Measurements from ENCODE around the gene CEP295NL. TPM values are rescaled to one million over a fixed set of nuclear protein-coding genes. Genes with fewer than 3 reads are reported as not detected.
"Not testable (repeated sequence)": the region's sequence is repeated elsewhere in the genome, so short reads cannot be mapped to it uniquely, and the experiment has no call there.

CEP295NL gene
- total and polyA plus RNA-seq, 5 donors, result 0.57 to 1.3 (median 0.92) TPM

- H3K9me3 ChIP-seq (ENCODE audit: control insufficient read depth, low read length), result no peaks in the 10 kb centered on the region
- intact Hi-C loops (cut with DNase I), result no loop called here
- no peak overlapping the region for H3K4me3 ChIP-seq (ENCODE audit: low read length)
- H3K27ac ChIP-seq (ENCODE audit: low read length), result peak overlapping the region; percentile 78
- DNase-seq (peak in 1 of 3 donors; percentile 51), ATAC-seq (no peak)
- peaks cover 26% of the 10 kb centered on the region for H3K4me1 ChIP-seq (ENCODE audit: control insufficient read depth, insufficient read depth, low read length)
- 87% methylated on average over 24 of the region's 24 CpGs for WGBS
- no peaks in the 10 kb centered on the region for H3K27me3 ChIP-seq (ENCODE audit: control insufficient read depth, insufficient read depth)
Observed at GRCh38 chr17:78884876-78885667, 17.9 kb downstream of the CEP295NL start.

- no peaks in the 10 kb centered on the region for H3K9me3 ChIP-seq (ENCODE audit: control insufficient read depth, low read length)
- H3K4me1 ChIP-seq (ENCODE audit: control insufficient read depth, insufficient read depth, low read length), result peaks cover 25% of the 10 kb centered on the region
- intact Hi-C loops (cut with DNase I), result no loop called here
- H3K27me3 ChIP-seq (ENCODE audit: control insufficient read depth, insufficient read depth), result no peaks in the 10 kb centered on the region
- DNase-seq (peak in 1 of 3 donors; percentile 73), ATAC-seq (peak in 1 of 2 donors; percentile 3)
- WGBS, result 29% methylated on average over 20 of the region's 20 CpGs
- no peak overlapping the region for H3K4me3 ChIP-seq (ENCODE audit: low read length)
- peak overlapping the region; percentile 78 for H3K27ac ChIP-seq (ENCODE audit: low read length)
Observed at GRCh38 chr17:78884148-78884825, 18.7 kb downstream of the CEP295NL start.

DNA sequence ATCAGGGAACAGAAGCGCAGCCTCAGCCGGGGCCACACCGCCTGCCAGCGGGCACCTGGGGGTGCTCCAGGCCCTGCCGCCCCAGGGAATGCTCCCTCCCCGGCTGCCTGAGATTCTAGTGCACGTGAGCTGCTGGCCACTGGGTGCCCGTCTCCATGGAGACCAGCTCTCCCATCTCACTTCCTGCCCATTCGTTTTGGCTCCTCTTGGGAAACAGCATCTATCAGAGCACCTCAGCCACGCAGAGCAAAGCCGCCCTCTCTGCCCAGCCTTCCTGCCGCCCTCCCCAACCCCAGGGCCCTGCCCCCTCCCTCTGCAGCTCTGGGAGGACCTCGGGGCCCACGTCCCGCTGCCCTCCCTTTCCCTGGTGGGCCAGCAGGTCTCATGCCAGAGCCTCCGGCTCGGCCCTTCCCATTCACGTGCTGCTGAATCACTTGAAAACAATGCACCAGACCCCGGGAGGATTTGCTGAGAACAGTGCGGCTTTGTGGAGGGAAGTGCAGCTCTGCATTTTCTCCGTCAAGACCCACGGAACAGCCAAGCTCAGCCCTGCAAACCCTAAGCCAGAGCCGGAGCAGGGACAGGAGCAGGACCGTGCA is 19.4 kb downstream of the CEP295NL start:
- ATAC-seq, result peak; percentile 75 to 76
- no peaks in the 10 kb centered on the region for H3K9me3 ChIP-seq (ENCODE audit: control insufficient read depth, low read length)
- 3% methylated on average over 24 of the region's 24 CpGs for WGBS
- no peaks in the 10 kb centered on the region for H3K27me3 ChIP-seq (ENCODE audit: control insufficient read depth, insufficient read depth)
- intact Hi-C loops (cut with DNase I), result no loop called here
- peak; percentile 89 to 93 (median 90) for DNase-seq
- no peak overlapping the region for H3K4me3 ChIP-seq (ENCODE audit: low read length)
- H3K27ac ChIP-seq (ENCODE audit: low read length), result peak overlapping the region; percentile 78
- H3K4me1 ChIP-seq (ENCODE audit: control insufficient read depth, insufficient read depth, low read length), result peaks cover 28% of the 10 kb centered on the region

GRCh38 chr17:78883089-78883532 is 19.9 kb downstream of the CEP295NL start:
- Histone ChIP-seq H3K4me3 (ENCODE audit: low read length) (no peak overlapping the region), H3K27ac (ENCODE audit: low read length) (peak overlapping the region; percentile 78), H3K27me3 (ENCODE audit: control insufficient read depth, insufficient read depth) (no peaks in the 10 kb centered on the region), H3K9me3 (ENCODE audit: control insufficient read depth, low read length) (no peaks in the 10 kb centered on the region), H3K4me1 (ENCODE audit: control insufficient read depth, insufficient read depth, low read length) (peaks cover 28% of the 10 kb centered on the region)
- intact Hi-C loops (cut with DNase I), result no loop called here
- ATAC-seq, result peak; percentile 73 to 84
- 9% methylated on average over 10 of the region's 10 CpGs for WGBS
- DNase-seq, result peak; percentile 87 to 88 (median 87)

GRCh38 chr17:78882540-78883088 is 20.4 kb downstream of the CEP295NL start:
- H3K27ac ChIP-seq (ENCODE audit: low read length), result peak overlapping the region; percentile 78
- no peaks in the 10 kb centered on the region for H3K27me3 ChIP-seq (ENCODE audit: control insufficient read depth, insufficient read depth)
- peak in 1 of 2 donors; percentile 0 for ATAC-seq
- DNase-seq, result peak in 1 of 3 donors; percentile 68
- intact Hi-C loops (cut with DNase I), result no loop called here
- H3K4me3 ChIP-seq (ENCODE audit: low read length), result no peak overlapping the region
- no peaks in the 10 kb centered on the region for H3K9me3 ChIP-seq (ENCODE audit: control insufficient read depth, low read length)
- WGBS, result 36% methylated on average over 14 of the region's 14 CpGs
- peaks cover 28% of the 10 kb centered on the region for H3K4me1 ChIP-seq (ENCODE audit: control insufficient read depth, insufficient read depth, low read length)

GRCh38 chr17:78879635-78880186 is 23.3 kb downstream of the CEP295NL start:
- Histone ChIP-seq H3K4me3 (ENCODE audit: low read length) (no peak overlapping the region), H3K4me1 (ENCODE audit: control insufficient read depth, insufficient read depth, low read length) (peaks cover 21% of the 10 kb centered on the region), H3K9me3 (ENCODE audit: control insufficient read depth, low read length) (no peaks in the 10 kb centered on the region), H3K27me3 (ENCODE audit: control insufficient read depth, insufficient read depth) (no peaks in the 10 kb centered on the region), H3K27ac (ENCODE audit: low read length) (peak overlapping the region; percentile 88)
- intact Hi-C loops (cut with DNase I), result no loop called here
- ATAC-seq (peak; percentile 17 to 55), DNase-seq (peak; percentile 85 to 92 (median 88))
- 31% methylated on average over 28 of the region's 28 CpGs for WGBS

DNA sequence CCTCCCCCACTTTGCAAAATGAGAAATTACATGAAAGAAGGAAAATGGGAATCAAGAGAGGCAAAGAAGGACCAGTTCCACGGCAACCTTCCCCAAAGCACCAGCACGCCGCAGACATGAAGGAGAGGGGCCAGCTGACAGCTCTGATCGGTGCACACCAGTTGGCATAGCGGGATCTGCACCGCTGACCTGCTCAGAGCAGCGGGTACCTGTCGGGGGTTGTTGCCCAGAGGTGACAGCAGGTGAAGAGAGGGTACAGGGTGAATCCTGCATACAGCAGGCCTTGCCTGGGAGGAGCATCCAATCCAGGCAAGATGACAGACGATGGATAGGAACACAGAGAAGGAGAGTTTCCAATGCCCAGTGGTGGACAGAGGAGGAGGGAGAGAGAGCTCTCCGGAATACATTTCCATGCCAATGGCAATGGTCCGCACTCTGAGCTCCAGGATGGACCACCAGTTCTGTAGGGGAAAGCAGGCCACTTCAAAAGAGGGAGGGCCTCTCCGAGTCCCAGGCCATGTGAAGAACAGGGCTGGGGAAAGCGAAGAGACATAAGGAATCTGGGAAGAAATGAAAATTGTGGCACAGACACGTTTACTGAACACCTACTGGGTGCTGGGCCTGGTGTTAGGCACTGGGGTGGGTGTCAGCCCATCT is 24.0 kb downstream of the CEP295NL start:
- Histone ChIP-seq H3K4me3 (ENCODE audit: low read length) (no peak overlapping the region), H3K9me3 (ENCODE audit: control insufficient read depth, low read length) (no peaks in the 10 kb centered on the region), H3K27ac (ENCODE audit: low read length) (peak overlapping the region; percentile 88), H3K4me1 (ENCODE audit: control insufficient read depth, insufficient read depth, low read length) (peaks cover 16% of the 10 kb centered on the region), H3K27me3 (ENCODE audit: control insufficient read depth, insufficient read depth) (no peaks in the 10 kb centered on the region)
- intact Hi-C loops (cut with DNase I), result no loop called here
- ATAC-seq, result no peak
- 78% methylated on average over 14 of the region's 14 CpGs for WGBS
- DNase-seq, result no peak

DNA sequence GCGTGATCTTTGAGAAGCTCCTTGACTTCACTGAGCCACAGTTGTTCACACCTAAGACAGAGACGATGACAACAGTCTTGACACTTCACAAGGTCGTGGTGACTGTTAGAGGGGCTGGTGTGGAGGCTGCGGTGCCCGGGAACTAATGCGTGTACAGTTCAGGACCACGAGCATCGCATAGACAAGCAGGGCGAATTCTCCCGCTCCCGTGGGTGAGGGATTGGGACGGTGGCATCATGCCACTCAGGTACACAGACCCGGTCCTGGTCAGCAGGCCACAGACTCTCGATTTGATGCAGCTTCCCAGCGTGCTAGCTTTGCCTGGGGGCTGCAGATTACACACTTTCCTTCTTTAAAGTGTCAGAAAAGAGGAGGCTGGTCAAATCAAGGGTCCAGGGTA is 24.7 kb downstream of the CEP295NL start:
- Histone ChIP-seq H3K27me3 (ENCODE audit: control insufficient read depth, insufficient read depth) (no peaks in the 10 kb centered on the region), H3K27ac (ENCODE audit: low read length) (no peak overlapping the region), H3K9me3 (ENCODE audit: control insufficient read depth, low read length) (no peaks in the 10 kb centered on the region), H3K4me3 (ENCODE audit: low read length) (no peak overlapping the region), H3K4me1 (ENCODE audit: control insufficient read depth, insufficient read depth, low read length) (peaks cover 20% of the 10 kb centered on the region)
- ATAC-seq, result no peak
- intact Hi-C loops (cut with DNase I), result no loop called here
- 79% methylated on average over 15 of the region's 15 CpGs for WGBS
- DNase-seq, result peak in 1 of 3 donors; percentile 45

DNA sequence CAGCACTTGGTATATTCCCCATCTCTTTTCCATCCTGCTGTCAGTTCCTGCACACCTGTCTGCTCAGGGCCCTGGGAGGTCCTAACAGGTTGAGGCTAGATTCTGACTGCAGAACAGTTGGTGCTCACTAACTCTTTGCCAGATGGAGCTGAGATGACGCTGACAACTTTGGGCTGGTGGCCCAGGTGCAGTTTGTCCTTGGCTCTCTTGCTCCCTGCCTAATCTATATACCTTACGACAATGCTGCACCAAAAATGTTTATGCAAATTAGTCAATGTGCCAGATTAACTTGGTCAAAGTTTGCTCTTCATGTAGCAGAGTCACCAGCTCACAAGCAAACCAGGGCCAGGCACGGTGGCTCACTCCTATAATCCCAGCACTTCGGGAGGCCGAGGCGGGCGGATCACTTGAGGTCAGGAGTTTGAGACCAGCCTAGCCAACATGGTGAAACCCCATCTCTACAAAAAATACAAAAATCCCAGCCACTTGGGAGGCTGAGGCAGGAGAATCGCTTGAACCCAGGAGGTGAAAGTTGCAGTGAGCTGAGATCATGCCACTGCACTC is 26.0 kb downstream of the CEP295NL start:
- H3K27ac ChIP-seq (ENCODE audit: low read length); H3K4me3 ChIP-seq (ENCODE audit: low read length); H3K9me3 ChIP-seq (ENCODE audit: control insufficient read depth, low read length); intact Hi-C loops (cut with DNase I); H3K27me3 ChIP-seq (ENCODE audit: control insufficient read depth, insufficient read depth); ATAC-seq: not testable (repeated sequence)
- 88% methylated on average over 8 of the region's 8 CpGs for WGBS
- DNase-seq, result peak in 1 of 3 donors; percentile 4
- H3K4me1 ChIP-seq (ENCODE audit: control insufficient read depth, insufficient read depth, low read length), result peaks cover 11% of the 10 kb centered on the region

- ATAC-seq, result no peak
- H3K4me3 ChIP-seq (ENCODE audit: low read length), result no peak overlapping the region
- DNase-seq, result peak in 1 of 3 donors; percentile 11
- no peaks in the 10 kb centered on the region for H3K9me3 ChIP-seq (ENCODE audit: control insufficient read depth, low read length)
- WGBS, result 63% methylated on average over 7 of the region's 7 CpGs
- H3K27me3 ChIP-seq (ENCODE audit: control insufficient read depth, insufficient read depth), result no peaks in the 10 kb centered on the region
- no peak overlapping the region for H3K27ac ChIP-seq (ENCODE audit: low read length)
- H3K4me1 ChIP-seq (ENCODE audit: control insufficient read depth, insufficient read depth, low read length), result peaks cover 11% of the 10 kb centered on the region
- intact Hi-C loops (cut with DNase I), result no loop called here
Observed at GRCh38 chr17:78876094-78876597, 26.9 kb downstream of the CEP295NL start.

Data from right cardiac atrium (tissue), 5 donors.